Daoy (cell line): ENCODE results near the gene RAB11FIP3. TPM values are rescaled to one million over a fixed set of nuclear protein-coding genes. Genes with fewer than 3 reads are reported as not detected.
"Not testable (repeated sequence)": the region's sequence is repeated elsewhere in the genome, so short reads cannot be mapped to it uniquely, and the experiment has no call there.

Source experiments
- DNase-seq: peaks from one replicate; pipeline ENCODE4 v3.0.0-alpha.2; 2015; ENCODE audit warnings: low read depth
- total RNA-seq: library from RNA; depleted of rRNA; stranded (reverse); fragments of >200 nt; shearing (Covaris generic); gene quantifications from 2 replicates; pipeline ENCODE4 v1.2.3, GENCODE V29; 2014

Gene RAB11FIP3
- total RNA-seq, 1 experiment from 2014 or later, result 10.4 TPM

GRCh38 chr16:422179-422578 is 3.3 kb upstream of the RAB11FIP3 start:
- not testable (repeated sequence) for DNase-seq

GRCh38 chr16:424033-424622 is 1.3 kb upstream of the RAB11FIP3 start:
- peak; percentile 91 for DNase-seq

GRCh38 chr16:424623-425081 is 797 bp upstream of the RAB11FIP3 start:
- DNase-seq, result peak; percentile 53

GRCh38 chr16:425740-426114 is 278 bp downstream of the RAB11FIP3 start:
- DNase-seq, result no peak

GRCh38 chr16:426115-426905 is 861 bp downstream of the RAB11FIP3 start:
- no peak for DNase-seq

GRCh38 chr16:426906-427249 is 1.4 kb downstream of the RAB11FIP3 start:
- no peak for DNase-seq

- DNase-seq, result no peak
Observed at GRCh38 chr16:427250-427649, 1.8 kb downstream of the RAB11FIP3 start.

GRCh38 chr16:430904-431303 is 5.5 kb downstream of the RAB11FIP3 start:
- DNase-seq, result no peak

GRCh38 chr16:440627-441026 is 15.2 kb downstream of the RAB11FIP3 start:
- DNase-seq, result no peak

- no peak for DNase-seq
Observed at GRCh38 chr16:441447-441846, 16.0 kb downstream of the RAB11FIP3 start.

GRCh38 chr16:442976-443375 is 17.5 kb downstream of the RAB11FIP3 start:
- no peak for DNase-seq

GRCh38 chr16:444027-444426 is 18.6 kb downstream of the RAB11FIP3 start:
- DNase-seq, result no peak

- DNase-seq, result no peak
Observed at GRCh38 chr16:445566-445965, 20.1 kb downstream of the RAB11FIP3 start.

GRCh38 chr16:450385-450784 is 24.9 kb downstream of the RAB11FIP3 start:
- DNase-seq, result no peak

- DNase-seq, result no peak
Observed at GRCh38 chr16:450785-451512, 25.5 kb downstream of the RAB11FIP3 start.

- no peak for DNase-seq
Observed at GRCh38 chr16:454397-454940, 29.0 kb downstream of the RAB11FIP3 start.

- no peak for DNase-seq
Observed at GRCh38 chr16:455453-455852, 30.0 kb downstream of the RAB11FIP3 start.

- no peak for DNase-seq
Observed at GRCh38 chr16:456891-457483, 31.5 kb downstream of the RAB11FIP3 start.

GRCh38 chr16:457732-458400 is 32.4 kb downstream of the RAB11FIP3 start:
- no peak for DNase-seq

- DNase-seq, result no peak
Observed at GRCh38 chr16:459761-460160, 34.3 kb downstream of the RAB11FIP3 start.

- DNase-seq, result no peak
Observed at GRCh38 chr16:460787-461186, 35.3 kb downstream of the RAB11FIP3 start.

GRCh38 chr16:463071-463470 is 37.6 kb downstream of the RAB11FIP3 start:
- DNase-seq, result no peak
